ENCODE results near the gene TACC2.
"Not testable (repeated sequence)": the region's sequence is repeated elsewhere in the genome, so short reads cannot be mapped to it uniquely, and the experiment has no call there.

Gene TACC2

DNA sequence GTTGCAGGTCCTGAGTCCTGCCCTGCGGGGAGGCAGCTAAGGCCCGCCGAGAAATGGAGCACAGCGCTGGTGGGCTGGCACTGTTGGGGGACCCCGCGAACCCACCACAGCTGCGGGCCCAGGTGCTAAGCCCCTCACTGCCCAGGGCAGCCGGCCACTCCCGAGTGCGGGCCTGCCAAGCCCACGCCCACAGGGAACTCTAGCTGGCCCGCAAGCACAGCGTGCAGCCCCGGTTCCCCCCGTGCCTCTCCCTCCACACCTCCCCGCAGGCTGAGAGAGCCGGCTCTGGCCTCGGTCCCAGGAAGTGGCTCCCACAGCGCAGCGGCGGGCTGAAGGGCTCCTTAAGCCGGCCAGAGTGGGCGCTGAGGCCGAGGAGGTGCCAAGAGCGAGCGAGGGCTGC is 10.5 kb upstream of the TACC2 start:
- Histone ChIP-seq H3K9me3 (ENCODE audit: control insufficient read depth in 5 of 5, low read length in 5 of 5) (no peaks in the 10 kb centered on the region), H3K27ac (ENCODE audit: low read depth, low read length) (no peak overlapping the region), H3K36me3 (ENCODE audit: control insufficient read depth in 5 of 5, insufficient read depth in 5 of 5, low read length in 5 of 5) (no peaks in the 10 kb centered on the region), H3K4me3 (ENCODE audit: low read depth in 1 of 5, low read length in 5 of 5) (no peak overlapping the region), H3K4me1 (ENCODE audit: control insufficient read depth in 5 of 5, insufficient read depth in 5 of 5, low read length in 5 of 5) (peaks cover 4 to 17% (median 15%) of the 10 kb centered on the region in 5 donors), H3K27me3 (ENCODE audit: control insufficient read depth in 5 of 5, insufficient read depth in 4 of 5, low read length in 5 of 5) (no peaks in the 10 kb centered on the region), H3K9ac (ENCODE audit: low read length in 5 of 5) (no peak overlapping the region)

GRCh38 chr10:121981346-121981745 is 7.6 kb upstream of the TACC2 start:
- Histone ChIP-seq H3K9ac (ENCODE audit: low read length in 5 of 5) (no peak overlapping the region), H3K36me3 (ENCODE audit: control insufficient read depth in 5 of 5, insufficient read depth in 5 of 5, low read length in 5 of 5) (no peaks in the 10 kb centered on the region), H3K27ac (ENCODE audit: low read depth, low read length) (no peak overlapping the region), H3K4me3 (ENCODE audit: low read depth in 1 of 5, low read length in 5 of 5) (no peak overlapping the region), H3K9me3 (ENCODE audit: control insufficient read depth in 5 of 5, low read length in 5 of 5) (peaks cover 4 to 9% (median 7%) of the 10 kb centered on the region in 5 donors), H3K27me3 (ENCODE audit: control insufficient read depth in 5 of 5, insufficient read depth in 4 of 5, low read length in 5 of 5) (no peaks in the 10 kb centered on the region), H3K4me1 (ENCODE audit: control insufficient read depth in 5 of 5, insufficient read depth in 5 of 5, low read length in 5 of 5) (no peaks in the 10 kb centered on the region)

DNA sequence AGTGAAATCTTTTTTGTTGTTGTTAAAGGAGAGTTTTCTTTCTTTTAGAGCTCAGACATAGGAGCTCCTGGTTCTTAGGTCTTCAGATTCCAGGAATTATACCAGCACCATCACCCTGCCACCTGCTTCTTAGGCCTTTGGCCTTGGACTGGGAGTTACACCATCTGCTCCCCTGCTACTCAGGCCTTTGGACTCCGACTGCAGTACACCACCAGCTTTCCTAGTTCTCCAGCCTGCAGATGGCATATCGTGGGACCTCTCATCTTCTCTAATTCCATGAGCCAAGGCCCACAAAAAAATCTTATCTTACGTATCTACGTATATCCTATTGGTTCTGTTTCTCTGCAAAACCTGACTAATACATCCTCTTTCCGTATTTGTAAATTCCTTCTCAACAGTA is 5.1 kb upstream of the TACC2 start:
- H3K27ac ChIP-seq (ENCODE audit: low read depth, low read length) = no peak overlapping the region
- peaks cover 0 to 1% (median 0%) of the 10 kb centered on the region in 5 donors for H3K4me1 ChIP-seq (ENCODE audit: control insufficient read depth in 5 of 5, insufficient read depth in 5 of 5, low read length in 5 of 5)
- no peak overlapping the region for H3K4me3 ChIP-seq (ENCODE audit: low read depth in 1 of 5, low read length in 5 of 5)
- H3K9ac ChIP-seq (ENCODE audit: low read length in 5 of 5) = no peak overlapping the region
- no peaks in the 10 kb centered on the region for H3K36me3 ChIP-seq (ENCODE audit: control insufficient read depth in 5 of 5, insufficient read depth in 5 of 5, low read length in 5 of 5)
- no peaks in the 10 kb centered on the region for H3K27me3 ChIP-seq (ENCODE audit: control insufficient read depth in 5 of 5, insufficient read depth in 4 of 5, low read length in 5 of 5)
- peaks cover 4 to 9% (median 7%) of the 10 kb centered on the region in 5 donors for H3K9me3 ChIP-seq (ENCODE audit: control insufficient read depth in 5 of 5, low read length in 5 of 5)

- Histone ChIP-seq H3K9me3 (ENCODE audit: control insufficient read depth in 5 of 5, low read length in 5 of 5) (peaks cover 4 to 13% (median 7%) of the 10 kb centered on the region in 5 donors), H3K4me3 (ENCODE audit: low read depth in 1 of 5, low read length in 5 of 5) (peak overlapping the region in 1 of 5 donors; percentile 11), H3K27me3 (ENCODE audit: control insufficient read depth in 5 of 5, insufficient read depth in 4 of 5, low read length in 5 of 5) (no peaks in the 10 kb centered on the region), H3K27ac (ENCODE audit: low read depth, low read length) (no peak overlapping the region), H3K9ac (ENCODE audit: low read length in 5 of 5) (no peak overlapping the region), H3K4me1 (ENCODE audit: control insufficient read depth in 5 of 5, insufficient read depth in 5 of 5, low read length in 5 of 5) (peaks cover 0 to 7% (median 3%) of the 10 kb centered on the region in 5 donors), H3K36me3 (ENCODE audit: control insufficient read depth in 5 of 5, insufficient read depth in 5 of 5, low read length in 5 of 5) (no peaks in the 10 kb centered on the region)
Measured at GRCh38 chr10:121984463-121984862, 4.5 kb upstream of the TACC2 start.

GRCh38 chr10:121990015-121990677 is 1.2 kb downstream of the TACC2 start:
- peak overlapping the region in 2 of 5 donors; percentile 37 to 51 for H3K9ac ChIP-seq (ENCODE audit: low read length in 5 of 5)
- H3K4me3 ChIP-seq (ENCODE audit: low read depth in 1 of 5, low read length in 5 of 5) = peak overlapping the region; percentile 21 to 58 (median 37)
- peaks cover 0 to 5% (median 0%) of the 10 kb centered on the region in 5 donors for H3K9me3 ChIP-seq (ENCODE audit: control insufficient read depth in 5 of 5, low read length in 5 of 5)
- no peaks in the 10 kb centered on the region for H3K36me3 ChIP-seq (ENCODE audit: control insufficient read depth in 5 of 5, insufficient read depth in 5 of 5, low read length in 5 of 5)
- H3K27ac ChIP-seq (ENCODE audit: low read depth, low read length) = peak overlapping the region; percentile 30
- peaks cover 0 to 30% (median 24%) of the 10 kb centered on the region in 5 donors for H3K4me1 ChIP-seq (ENCODE audit: control insufficient read depth in 5 of 5, insufficient read depth in 5 of 5, low read length in 5 of 5)
- H3K27me3 ChIP-seq (ENCODE audit: control insufficient read depth in 5 of 5, insufficient read depth in 4 of 5, low read length in 5 of 5) = no peaks in the 10 kb centered on the region

DNA sequence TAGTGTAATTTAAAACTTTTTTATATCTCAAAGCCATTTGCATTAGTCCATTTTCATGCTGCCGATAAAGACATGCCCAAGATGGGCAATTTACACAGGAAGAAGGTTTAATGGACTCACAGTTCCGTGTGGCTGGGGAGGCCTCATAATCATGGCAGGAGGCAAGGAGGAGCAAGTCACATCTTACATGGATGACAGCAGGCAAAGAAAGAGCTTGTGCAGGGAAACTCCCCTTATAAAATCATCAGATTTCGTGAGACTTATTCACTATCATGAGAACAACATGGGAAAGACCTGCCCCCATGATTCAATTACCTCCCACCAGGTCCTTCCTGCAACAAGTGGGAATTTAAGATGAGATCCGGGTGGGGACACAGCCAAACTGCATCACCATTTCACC is 2.8 kb downstream of the TACC2 start:
- not testable (repeated sequence) for H3K4me3 ChIP-seq (ENCODE audit: low read depth in 1 of 5, low read length in 5 of 5); H3K27ac ChIP-seq (ENCODE audit: low read depth, low read length); H3K27me3 ChIP-seq (ENCODE audit: control insufficient read depth in 5 of 5, insufficient read depth in 4 of 5, low read length in 5 of 5); H3K9me3 ChIP-seq (ENCODE audit: control insufficient read depth in 5 of 5, low read length in 5 of 5); H3K9ac ChIP-seq (ENCODE audit: low read length in 5 of 5); H3K36me3 ChIP-seq (ENCODE audit: control insufficient read depth in 5 of 5, insufficient read depth in 5 of 5, low read length in 5 of 5)
- H3K4me1 ChIP-seq (ENCODE audit: control insufficient read depth in 5 of 5, insufficient read depth in 5 of 5, low read length in 5 of 5) = peaks cover 0 to 40% (median 36%) of the 10 kb centered on the region in 5 donors

GRCh38 chr10:121994429-121994941 is 5.5 kb downstream of the TACC2 start:
- Histone ChIP-seq H3K4me1 (ENCODE audit: control insufficient read depth in 5 of 5, insufficient read depth in 5 of 5, low read length in 5 of 5) (peaks cover 0 to 65% (median 35%) of the 10 kb centered on the region in 5 donors), H3K36me3 (ENCODE audit: control insufficient read depth in 5 of 5, insufficient read depth in 5 of 5, low read length in 5 of 5) (no peaks in the 10 kb centered on the region), H3K4me3 (ENCODE audit: low read depth in 1 of 5, low read length in 5 of 5) (no peak overlapping the region), H3K9ac (ENCODE audit: low read length in 5 of 5) (peak overlapping the region in 2 of 5 donors; percentile 30 to 53), H3K27me3 (ENCODE audit: control insufficient read depth in 5 of 5, insufficient read depth in 4 of 5, low read length in 5 of 5) (no peaks in the 10 kb centered on the region), H3K27ac (ENCODE audit: low read depth, low read length) (peak overlapping the region; percentile 81), H3K9me3 (ENCODE audit: control insufficient read depth in 5 of 5, low read length in 5 of 5) (no peaks in the 10 kb centered on the region)

- H3K4me3 ChIP-seq (ENCODE audit: low read depth in 1 of 5, low read length in 5 of 5) = no peak overlapping the region
- peak overlapping the region in 1 of 5 donors; percentile 18 for H3K9ac ChIP-seq (ENCODE audit: low read length in 5 of 5)
- peak overlapping the region; percentile 90 for H3K27ac ChIP-seq (ENCODE audit: low read depth, low read length)
- peaks cover 0 to 8% (median 0%) of the 10 kb centered on the region in 5 donors for H3K36me3 ChIP-seq (ENCODE audit: control insufficient read depth in 5 of 5, insufficient read depth in 5 of 5, low read length in 5 of 5)
- H3K9me3 ChIP-seq (ENCODE audit: control insufficient read depth in 5 of 5, low read length in 5 of 5) = peaks cover 0 to 16% (median 12%) of the 10 kb centered on the region in 5 donors
- H3K27me3 ChIP-seq (ENCODE audit: control insufficient read depth in 5 of 5, insufficient read depth in 4 of 5, low read length in 5 of 5) = no peaks in the 10 kb centered on the region
- peaks cover 0 to 57% (median 26%) of the 10 kb centered on the region in 5 donors for H3K4me1 ChIP-seq (ENCODE audit: control insufficient read depth in 5 of 5, insufficient read depth in 5 of 5, low read length in 5 of 5)
Measured at GRCh38 chr10:121998462-121998861, 9.5 kb downstream of the TACC2 start.

- H3K9ac ChIP-seq (ENCODE audit: low read length in 5 of 5) = no peak overlapping the region
- H3K36me3 ChIP-seq (ENCODE audit: control insufficient read depth in 5 of 5, insufficient read depth in 5 of 5, low read length in 5 of 5) = peaks cover 0 to 8% (median 0%) of the 10 kb centered on the region in 5 donors
- peaks cover 0 to 50% (median 23%) of the 10 kb centered on the region in 5 donors for H3K4me1 ChIP-seq (ENCODE audit: control insufficient read depth in 5 of 5, insufficient read depth in 5 of 5, low read length in 5 of 5)
- peak overlapping the region; percentile 90 for H3K27ac ChIP-seq (ENCODE audit: low read depth, low read length)
- no peaks in the 10 kb centered on the region for H3K27me3 ChIP-seq (ENCODE audit: control insufficient read depth in 5 of 5, insufficient read depth in 4 of 5, low read length in 5 of 5)
- peaks cover 0 to 16% (median 12%) of the 10 kb centered on the region in 5 donors for H3K9me3 ChIP-seq (ENCODE audit: control insufficient read depth in 5 of 5, low read length in 5 of 5)
- H3K4me3 ChIP-seq (ENCODE audit: low read depth in 1 of 5, low read length in 5 of 5) = no peak overlapping the region
Measured at GRCh38 chr10:121999301-121999700, 10.3 kb downstream of the TACC2 start.

- Histone ChIP-seq H3K27ac (ENCODE audit: low read depth, low read length) (no peak overlapping the region), H3K9me3 (ENCODE audit: control insufficient read depth in 5 of 5, low read length in 5 of 5) (peaks cover 0 to 16% (median 12%) of the 10 kb centered on the region in 5 donors), H3K27me3 (ENCODE audit: control insufficient read depth in 5 of 5, insufficient read depth in 4 of 5, low read length in 5 of 5) (no peaks in the 10 kb centered on the region), H3K4me1 (ENCODE audit: control insufficient read depth in 5 of 5, insufficient read depth in 5 of 5, low read length in 5 of 5) (peaks cover 0 to 32% (median 7%) of the 10 kb centered on the region in 5 donors), H3K36me3 (ENCODE audit: control insufficient read depth in 5 of 5, insufficient read depth in 5 of 5, low read length in 5 of 5) (peaks cover 0 to 8% (median 0%) of the 10 kb centered on the region in 5 donors), H3K4me3 (ENCODE audit: low read depth in 1 of 5, low read length in 5 of 5) (peak overlapping the region in 1 of 5 donors; percentile 28), H3K9ac (ENCODE audit: low read length in 5 of 5) (no peak overlapping the region)
Measured at GRCh38 chr10:122001698-122002097, 12.7 kb downstream of the TACC2 start.

All from subcutaneous abdominal adipose tissue (tissue), 5 donors.